HG02840 (cell line): Measurements from ENCODE around the gene VEPH1.
"Not testable (repeated sequence)": the region's sequence is repeated elsewhere in the genome, so short reads cannot be mapped to it uniquely, and the experiment has no call there.

Source experiments
- ATAC-seq: cut with Tn5 transposase; IDR thresholded peaks from one replicate; pipeline ENCODE4 v1.9.1; 2021; ENCODE audit warnings: mild to moderate bottlenecking, moderate library complexity, moderate number of reproducible peaks; ENCODE audit not compliant: unreplicated experiment, low FRiP score

Gene VEPH1

DNA sequence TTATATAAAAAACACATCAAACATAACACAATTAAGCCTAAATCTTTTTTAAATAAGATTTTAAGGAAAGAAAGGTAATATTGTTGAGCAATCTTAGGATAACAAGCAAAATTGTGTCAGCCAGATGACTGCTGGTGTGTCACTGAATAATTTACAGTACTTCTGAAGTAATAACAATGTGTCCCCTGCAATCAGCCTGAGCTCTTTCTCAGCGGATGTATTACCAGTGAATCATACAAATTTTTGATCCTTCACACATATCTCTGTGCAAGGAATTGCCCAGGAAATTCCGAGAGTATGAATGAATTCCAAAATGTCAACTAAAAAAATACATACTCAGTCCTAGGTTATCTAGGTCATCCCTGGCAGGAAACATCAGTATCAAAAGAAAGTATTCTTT is 143.2 kb downstream of the VEPH1 start:
- no peak for ATAC-seq

DNA sequence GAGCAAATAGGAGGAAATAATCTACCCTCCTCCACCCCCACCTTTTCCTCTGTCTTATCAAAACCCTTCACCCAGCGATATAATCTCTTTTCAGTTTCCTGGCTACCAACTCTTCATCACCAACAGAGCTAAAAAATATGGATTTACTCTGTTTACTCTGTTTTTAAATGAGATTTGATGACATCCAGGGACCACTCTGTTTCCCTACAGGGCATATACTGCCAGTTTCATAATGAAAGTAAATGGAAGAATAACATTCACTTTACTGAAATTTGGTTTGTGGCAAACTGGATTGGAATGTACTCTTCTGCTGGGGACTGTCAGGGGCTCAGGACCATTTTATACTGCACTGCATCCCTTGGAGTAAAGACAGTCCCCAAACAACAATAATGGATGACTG is 146.7 kb downstream of the VEPH1 start:
- ATAC-seq = no peak

DNA sequence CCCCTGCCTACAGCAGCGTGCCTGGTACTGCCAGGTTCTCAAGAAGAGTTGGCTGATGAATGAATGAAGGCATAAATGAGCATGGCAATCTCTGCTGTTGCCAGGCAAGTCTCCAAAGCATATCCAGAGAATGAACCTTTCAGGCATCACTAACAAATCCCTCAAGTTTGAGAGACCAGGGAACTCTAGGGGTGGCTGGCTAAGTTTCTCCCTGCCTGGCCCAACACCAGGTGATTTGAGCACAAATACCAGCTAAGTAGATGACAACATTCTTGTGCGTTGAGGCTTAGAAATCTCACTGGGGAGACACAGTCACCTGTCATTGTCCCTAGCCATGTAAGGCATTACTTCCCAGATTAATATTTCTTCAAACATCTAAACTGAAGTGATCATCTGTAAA is 147.9 kb downstream of the VEPH1 start:
- no peak for ATAC-seq

DNA sequence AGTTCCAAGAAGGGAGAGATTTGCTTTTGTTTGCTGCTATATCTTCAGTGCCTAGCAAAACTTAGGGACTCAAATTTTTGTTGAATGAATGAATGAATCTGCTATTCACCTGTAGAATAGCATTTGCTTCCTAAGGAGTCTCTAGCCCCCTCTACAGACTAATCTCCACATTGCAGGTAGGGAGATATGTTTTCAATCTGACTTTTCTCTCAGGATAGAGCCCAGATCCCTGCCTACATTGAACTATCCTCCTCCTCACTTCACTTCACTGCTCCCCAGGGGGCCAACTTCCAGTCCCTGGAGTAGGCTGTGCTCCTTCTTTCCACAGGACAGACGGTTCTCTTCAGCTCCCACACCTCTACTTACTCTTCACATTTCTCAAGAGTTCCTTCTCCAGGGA is 148.5 kb downstream of the VEPH1 start:
- no peak for ATAC-seq

DNA sequence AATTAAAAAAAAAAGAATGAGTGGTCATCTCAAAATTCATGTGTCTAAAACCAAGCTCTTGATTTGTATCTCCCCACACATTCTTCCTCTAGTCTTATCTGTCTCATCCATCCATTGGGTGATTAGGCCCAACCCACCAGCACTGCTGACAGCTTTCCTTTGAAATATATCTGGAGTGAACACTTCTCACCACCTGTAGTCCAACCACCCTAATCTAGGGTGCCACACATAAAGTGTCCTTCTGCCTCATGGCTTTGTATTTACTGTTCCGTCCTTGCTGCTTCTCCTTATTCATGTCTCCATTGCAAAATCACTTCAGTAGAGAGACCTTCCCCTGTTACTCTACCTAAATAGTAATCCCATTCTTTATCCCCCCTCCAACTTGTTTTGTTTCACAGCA is 149.0 kb downstream of the VEPH1 start:
- ATAC-seq = no peak

- ATAC-seq = no peak
Observed at GRCh38 chr3:157353652-157354051, 149.6 kb downstream of the VEPH1 start.

- no peak for ATAC-seq
Observed at GRCh38 chr3:157351981-157352380, 151.2 kb downstream of the VEPH1 start.

DNA sequence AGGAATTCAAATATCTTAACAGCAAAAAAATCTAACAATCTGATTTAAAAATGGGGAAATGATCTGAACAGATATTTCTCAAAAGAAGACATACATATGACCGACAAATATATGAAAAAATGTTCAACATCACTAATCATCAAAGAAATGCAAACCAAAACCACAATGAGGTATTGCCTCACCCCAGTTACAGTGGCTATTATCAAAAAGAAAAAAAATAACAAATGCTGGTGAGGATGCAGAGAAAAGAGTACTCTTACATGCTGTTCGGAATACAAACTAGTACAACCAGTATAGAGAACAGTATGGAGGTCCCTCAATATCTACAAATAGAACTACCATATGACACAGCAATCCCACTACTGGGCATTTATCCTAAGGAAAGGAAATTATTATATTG is 152.6 kb downstream of the VEPH1 start:
- ATAC-seq = not testable (repeated sequence)

DNA sequence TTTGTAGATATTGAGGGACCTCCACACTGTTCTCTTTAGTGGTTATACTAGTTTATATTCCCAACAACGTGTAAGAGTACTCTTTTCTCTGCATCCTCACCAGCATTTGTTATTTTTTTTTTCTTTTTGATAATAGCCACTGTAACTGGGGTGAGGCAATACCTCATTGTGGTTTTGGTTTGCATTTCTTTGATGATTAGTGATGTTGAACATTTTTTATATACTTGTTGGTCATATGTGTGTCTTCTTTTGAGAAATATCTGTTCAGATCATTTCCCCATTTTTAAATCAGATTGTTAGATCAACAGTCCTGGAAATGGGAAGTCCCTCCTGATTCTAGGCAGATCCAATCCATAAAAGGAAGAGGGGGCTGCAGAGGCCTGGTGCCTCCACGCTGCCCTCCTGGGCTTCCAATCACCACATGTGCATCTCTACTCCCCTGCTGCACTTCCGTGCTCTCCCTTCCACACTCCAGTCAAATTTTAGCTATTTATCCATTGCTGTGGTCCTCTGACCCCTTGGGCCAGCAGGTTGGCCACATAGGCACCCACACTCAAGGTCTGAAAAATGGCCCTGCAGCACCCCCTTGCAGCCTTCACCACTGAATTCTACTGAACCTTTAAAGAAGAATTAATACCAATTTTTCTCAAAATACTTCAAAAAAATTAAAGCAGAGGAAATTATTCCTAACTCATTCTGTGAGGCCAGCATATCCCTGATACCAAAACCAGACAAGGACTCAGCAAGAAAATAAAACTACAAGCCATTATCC is 154.7 kb downstream of the VEPH1 start:
- not testable (repeated sequence) for ATAC-seq

DNA sequence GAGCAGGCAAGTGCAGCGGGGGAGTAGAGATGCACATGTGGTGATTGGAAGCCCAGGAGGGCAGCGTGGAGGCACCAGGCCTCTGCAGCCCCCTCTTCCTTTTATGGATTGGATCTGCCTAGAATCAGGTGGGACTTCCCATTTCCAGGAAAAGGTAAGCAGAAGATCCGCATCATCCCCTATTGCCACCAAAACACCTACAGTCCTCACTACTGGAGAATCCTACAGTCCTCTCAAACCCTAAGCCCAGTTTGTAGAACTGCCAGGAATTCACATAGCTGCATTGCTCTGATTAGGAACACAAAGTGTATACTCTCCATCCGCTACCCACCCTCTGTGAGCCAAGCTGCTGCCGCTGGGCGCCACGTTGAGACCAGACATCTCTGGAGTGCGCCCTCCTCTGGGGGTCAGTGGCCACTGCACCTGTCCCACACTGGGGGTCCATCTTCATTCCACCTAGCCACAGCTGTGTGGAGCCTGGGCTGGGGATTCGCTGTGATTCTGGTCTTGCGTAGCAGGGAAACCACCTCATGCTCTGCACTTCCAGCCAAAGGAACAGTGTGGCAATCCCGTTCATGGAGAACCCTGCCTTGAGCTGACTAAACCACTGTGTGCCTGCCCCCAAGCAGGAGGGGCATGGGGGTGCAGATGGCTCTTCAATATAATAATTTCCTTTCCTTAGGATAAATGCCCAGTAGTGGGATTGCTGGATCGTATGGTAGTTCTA is 155.5 kb downstream of the VEPH1 start:
- ATAC-seq = no peak

DNA sequence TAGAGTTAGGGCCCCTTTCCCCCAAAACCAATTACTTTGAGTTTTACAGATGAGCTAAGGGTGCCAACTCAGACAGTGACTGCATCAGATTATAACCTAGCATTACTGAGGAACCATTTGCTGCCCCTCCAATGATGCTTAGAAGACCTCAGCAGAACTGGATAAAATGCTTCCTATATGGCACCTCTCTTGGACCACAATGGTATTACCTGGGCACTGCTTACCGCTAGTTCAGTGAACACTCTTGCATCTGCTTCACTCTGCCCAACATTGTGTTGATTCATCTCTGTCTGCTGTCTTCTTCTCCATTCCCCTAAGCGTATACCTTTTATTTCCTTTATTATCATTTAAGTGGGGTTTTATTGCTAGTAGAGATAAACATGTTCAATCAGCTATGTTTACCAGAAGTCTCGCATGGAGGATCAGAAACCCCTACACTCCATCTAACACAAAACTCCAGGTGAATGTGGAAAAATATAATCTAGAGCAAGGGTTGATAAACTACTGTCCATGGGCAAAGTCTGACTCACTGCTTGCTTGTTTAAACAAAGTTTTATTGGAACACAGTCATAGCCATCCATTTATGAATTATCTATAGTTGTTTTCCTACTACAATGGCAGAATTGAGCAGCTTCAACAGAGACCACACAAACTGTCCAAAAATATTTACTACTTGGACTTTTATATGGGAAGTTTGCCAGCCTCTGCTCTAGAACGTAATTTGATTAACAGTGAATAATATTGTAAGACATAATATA is 166.8 kb downstream of the VEPH1 start:
- no peak for ATAC-seq

DNA sequence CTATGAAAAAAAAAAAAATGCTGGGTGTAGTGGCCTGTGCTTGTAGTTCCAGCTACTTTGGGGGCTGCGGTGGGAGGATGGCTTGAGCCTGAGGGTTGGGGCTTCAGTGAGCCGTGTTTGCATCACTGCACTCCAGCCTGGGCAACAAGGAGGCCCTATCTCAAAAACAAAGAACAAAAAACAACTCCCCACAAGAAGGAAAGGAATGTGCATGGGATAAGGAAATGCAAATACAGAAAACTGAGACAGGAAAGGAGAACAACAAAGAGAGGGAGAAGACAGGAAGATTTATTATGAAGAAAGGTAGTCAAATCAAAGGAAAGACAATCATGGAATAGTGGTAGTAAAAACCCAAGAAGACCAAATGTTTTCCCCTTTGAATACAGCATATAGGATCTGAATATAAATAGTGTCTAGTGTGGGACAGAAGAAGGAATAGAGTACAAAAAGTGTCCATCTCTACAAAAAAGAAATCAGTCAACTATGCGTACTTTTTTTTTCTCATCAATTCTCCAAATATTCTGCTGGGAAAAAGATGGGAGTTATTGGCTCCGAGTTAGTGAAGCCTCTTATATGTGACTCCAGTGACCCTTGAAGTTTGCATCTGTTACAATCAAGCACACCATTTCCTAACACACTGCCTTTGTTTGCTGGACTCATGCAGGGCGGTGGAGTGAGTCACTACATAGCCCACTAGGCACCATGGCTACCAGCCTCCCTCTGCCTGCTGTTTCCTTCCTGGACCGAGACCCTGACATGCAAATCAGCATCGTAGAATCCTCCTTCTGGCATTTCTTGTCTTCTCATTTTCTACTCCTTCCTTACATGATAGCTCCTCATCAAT is 167.8 kb downstream of the VEPH1 start:
- ATAC-seq = no peak

GRCh38 chr3:157333551-157333991 is 169.6 kb downstream of the VEPH1 start:
- ATAC-seq = no peak

DNA sequence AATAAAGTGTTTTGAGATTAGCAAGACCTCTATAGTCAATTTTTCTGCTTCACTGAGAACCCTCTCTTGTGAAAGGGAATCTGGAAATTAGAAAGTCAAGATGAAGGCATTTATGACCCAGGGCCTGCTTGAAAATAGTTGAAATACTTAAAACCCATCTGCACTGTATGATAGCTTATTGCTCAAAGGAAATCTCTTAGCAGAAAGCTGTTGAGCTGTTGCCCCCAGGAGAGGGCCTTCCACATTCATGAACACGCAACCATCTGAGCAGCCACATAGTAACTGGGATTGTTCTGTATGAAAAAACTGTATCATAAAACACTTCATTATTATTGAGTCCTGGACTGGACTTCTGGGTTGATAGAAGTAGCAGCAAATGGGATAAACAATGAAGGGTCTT is 173.0 kb downstream of the VEPH1 start:
- no peak for ATAC-seq

DNA sequence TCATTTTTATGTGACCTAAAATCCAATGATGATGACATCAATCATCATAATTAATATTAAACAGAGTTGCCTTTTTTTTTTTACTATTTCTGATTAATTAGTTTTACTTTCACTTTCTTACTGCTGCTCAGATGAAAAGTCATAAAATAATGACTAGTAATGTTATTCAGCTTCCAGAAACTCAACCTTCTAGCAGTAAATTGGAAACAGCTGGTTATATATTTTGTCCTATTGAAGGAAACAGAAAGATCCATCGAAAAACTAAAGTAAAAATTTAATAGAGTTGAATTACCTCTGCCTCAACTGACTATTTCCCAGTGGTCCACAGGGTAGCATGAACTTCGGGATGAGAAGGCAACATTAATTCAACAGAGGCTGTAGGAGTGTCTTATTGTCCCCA is 173.7 kb downstream of the VEPH1 start:
- ATAC-seq = no peak

- no peak for ATAC-seq
Observed at GRCh38 chr3:157327837-157328236, 175.4 kb downstream of the VEPH1 start.

GRCh38 chr3:157327018-157327417 is 176.2 kb downstream of the VEPH1 start:
- no peak for ATAC-seq

DNA sequence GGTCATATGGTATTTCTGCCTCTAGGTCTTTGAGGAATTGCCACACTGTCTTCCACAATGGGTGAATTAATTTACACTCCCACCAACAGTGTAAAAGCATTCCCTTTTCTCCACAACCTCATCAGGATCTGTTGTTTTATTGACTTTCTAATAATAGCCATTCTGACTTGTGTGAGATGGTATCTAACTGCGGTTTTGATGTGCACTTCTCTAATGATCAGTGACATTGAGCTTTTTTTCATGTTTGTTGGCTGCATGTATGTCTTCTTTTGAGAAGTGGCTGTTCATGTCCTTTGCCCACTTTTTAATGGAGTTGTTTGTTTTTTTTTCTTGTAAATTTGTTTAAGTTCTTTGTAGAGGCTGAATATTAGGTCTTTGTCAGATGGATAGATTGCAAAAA is 178.3 kb downstream of the VEPH1 start:
- not testable (repeated sequence) for ATAC-seq

DNA sequence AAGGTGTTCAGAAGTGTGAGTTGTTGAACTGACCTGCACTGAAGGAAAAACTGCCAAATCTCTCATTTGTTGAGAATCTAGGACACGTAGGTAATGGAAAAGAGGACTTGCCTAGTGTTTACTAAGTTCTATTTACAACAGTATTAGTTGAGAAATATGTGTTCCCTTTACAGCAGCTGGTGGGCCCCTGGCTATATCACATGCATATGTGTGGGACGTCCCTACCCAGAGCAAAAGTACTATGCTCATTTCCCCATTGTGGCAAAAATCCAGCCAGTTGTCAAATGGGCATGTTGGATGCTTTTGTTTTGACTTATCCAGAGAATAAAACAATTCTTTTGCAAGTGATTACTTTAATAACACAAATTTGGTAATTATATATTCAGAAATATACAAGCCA is 179.9 kb downstream of the VEPH1 start:
- ATAC-seq = no peak

- ATAC-seq = no peak
Observed at GRCh38 chr3:157319672-157320071, 183.5 kb downstream of the VEPH1 start.
